Nephron progenitor cell (in vitro differentiated cells): Measurements from ENCODE around the gene MS4A10.
A peak's percentile ranks its signal among the peaks of the same experiment; 100 is the strongest.
"Not testable (repeated sequence)": the region's sequence is repeated elsewhere in the genome, so short reads cannot be mapped to it uniquely, and the experiment has no call there.

Experiments
- DNase-seq: peaks from one replicate; pipeline ENCODE4 v3.0.0; 2021
- H3K27ac Mint-ChIP-seq: 2 replicates; pipeline ENCODE4 v1.8.0; 2021; ENCODE audit warnings: mild to moderate bottlenecking, moderate library complexity, mixed read lengths
- H3K27me3 Mint-ChIP-seq: 2 replicates; pipeline ENCODE4 v1.8.0; 2021; ENCODE audit warnings: mild to moderate bottlenecking, low read depth, mixed read lengths; ENCODE audit not compliant: poor library complexity
- H3K36me3 Mint-ChIP-seq: 2 replicates; pipeline ENCODE4 v1.8.0; 2021; ENCODE audit warnings: low read depth, mixed read lengths
- H3K4me1 Mint-ChIP-seq: 2 replicates; pipeline ENCODE4 v1.8.0; 2021; ENCODE audit warnings: mixed read lengths
- H3K4me3 Mint-ChIP-seq: 2 replicates; pipeline ENCODE4 v1.8.0; 2021; ENCODE audit warnings: mild to moderate bottlenecking, moderate library complexity, mixed read lengths
- H3K9me3 Mint-ChIP-seq: 2 replicates; pipeline ENCODE4 v1.8.0; 2021; ENCODE audit warnings: mild to moderate bottlenecking, moderate library complexity, mixed read lengths
- CTCF ChIP-seq: fragments of 200-600 bp; sonication (generic); IDR thresholded peaks from 2 replicates; pipeline ENCODE4 v1.5.0; 2021; ENCODE audit warnings: antibody characterized with exemption

The MS4A10 gene

GRCh38 chr11:60756307-60757032, 28.7 kb upstream of the MS4A10 start, which contains the start of gene MS4A15:
MS4A15 (plus strand) TSS chr11:60756867; CDS start chr11:60763734, 6,867 bp downstream.
- DNase-seq, result no peak
- no peak within 1 kb of the TSS for H3K4me3 Mint-ChIP-seq
- peak; percentile 48 for TF ChIP-seq CTCF
- H3K36me3 Mint-ChIP-seq, result no peaks in the 10 kb centered on the region
- peaks cover 35% of the 10 kb centered on the region for H3K27me3 Mint-ChIP-seq
- H3K4me1 Mint-ChIP-seq, result no peaks in the 10 kb centered on the region
- peaks cover 9% of the 10 kb centered on the region for H3K9me3 Mint-ChIP-seq
- H3K27ac Mint-ChIP-seq, result no peak within 1 kb of the TSS

- Mint-ChIP-seq H3K4me1 (no peaks in the 10 kb centered on the region), H3K9me3 (peaks cover 9% of the 10 kb centered on the region), H3K27me3 (peaks cover 33% of the 10 kb centered on the region)
Measured at GRCh38 chr11:60757231-60757800, 27.8 kb upstream of the MS4A10 start.

GRCh38 chr11:60758671-60759070, 26.5 kb upstream of the MS4A10 start:
- H3K27me3 Mint-ChIP-seq, result peaks cover 27% of the 10 kb centered on the region
- H3K9me3 Mint-ChIP-seq, H3K4me3 Mint-ChIP-seq, DNase-seq, H3K36me3 Mint-ChIP-seq, H3K27ac Mint-ChIP-seq, H3K4me1 Mint-ChIP-seq: not testable (repeated sequence)

More at GRCh38 chr11:60757231-60757800, 27.8 kb upstream of the MS4A10 start:
- no peak overlapping the region for H3K4me3 Mint-ChIP-seq
- no peak for DNase-seq
- no peak for TF ChIP-seq CTCF
- no peak overlapping the region for H3K27ac Mint-ChIP-seq
- no peaks in the 10 kb centered on the region for H3K36me3 Mint-ChIP-seq

- DNase-seq, H3K4me1 Mint-ChIP-seq, H3K27ac Mint-ChIP-seq, H3K9me3 Mint-ChIP-seq, H3K4me3 Mint-ChIP-seq, H3K36me3 Mint-ChIP-seq: not testable (repeated sequence)
- H3K27me3 Mint-ChIP-seq, result peaks cover 27% of the 10 kb centered on the region
Measured at GRCh38 chr11:60759438-60760225, 25.5 kb upstream of the MS4A10 start.

- H3K27me3 Mint-ChIP-seq, result peaks cover 28% of the 10 kb centered on the region
- no peak overlapping the region for H3K27ac Mint-ChIP-seq
- no peak overlapping the region for H3K4me3 Mint-ChIP-seq
- H3K4me1 Mint-ChIP-seq, result peaks cover 16% of the 10 kb centered on the region
- H3K36me3 Mint-ChIP-seq, result no peaks in the 10 kb centered on the region
- DNase-seq, result no peak
- peaks cover 9% of the 10 kb centered on the region for H3K9me3 Mint-ChIP-seq
- TF ChIP-seq CTCF, result no peak
Measured at GRCh38 chr11:60761436-60762190, 23.5 kb upstream of the MS4A10 start.

- H3K27me3 Mint-ChIP-seq, result peaks cover 23% of the 10 kb centered on the region
- DNase-seq, result no peak
- H3K4me3 Mint-ChIP-seq, result no peak overlapping the region
- H3K27ac Mint-ChIP-seq, result no peak overlapping the region
- no peaks in the 10 kb centered on the region for H3K36me3 Mint-ChIP-seq
- TF ChIP-seq CTCF, result peak; percentile 50
- peaks cover 20% of the 10 kb centered on the region for H3K4me1 Mint-ChIP-seq
- H3K9me3 Mint-ChIP-seq, result no peaks in the 10 kb centered on the region
Measured at GRCh38 chr11:60762851-60763691, 22.1 kb upstream of the MS4A10 start.
